NCI-H526 treated with DMSO at 0.1 percent for 48 hours (cell line): ENCODE measurements around the gene RGS3.
A peak's percentile ranks its signal among the peaks of the same experiment; 100 is the strongest.
"Not testable (repeated sequence)": the region's sequence is repeated elsewhere in the genome, so short reads cannot be mapped to it uniquely, and the experiment has no call there.

Experiments
- DNase-seq: peaks from one replicate; lab custom pipeline; 2025; lab: John Stamatoyannopoulos, UW

Gene RGS3

DNA sequence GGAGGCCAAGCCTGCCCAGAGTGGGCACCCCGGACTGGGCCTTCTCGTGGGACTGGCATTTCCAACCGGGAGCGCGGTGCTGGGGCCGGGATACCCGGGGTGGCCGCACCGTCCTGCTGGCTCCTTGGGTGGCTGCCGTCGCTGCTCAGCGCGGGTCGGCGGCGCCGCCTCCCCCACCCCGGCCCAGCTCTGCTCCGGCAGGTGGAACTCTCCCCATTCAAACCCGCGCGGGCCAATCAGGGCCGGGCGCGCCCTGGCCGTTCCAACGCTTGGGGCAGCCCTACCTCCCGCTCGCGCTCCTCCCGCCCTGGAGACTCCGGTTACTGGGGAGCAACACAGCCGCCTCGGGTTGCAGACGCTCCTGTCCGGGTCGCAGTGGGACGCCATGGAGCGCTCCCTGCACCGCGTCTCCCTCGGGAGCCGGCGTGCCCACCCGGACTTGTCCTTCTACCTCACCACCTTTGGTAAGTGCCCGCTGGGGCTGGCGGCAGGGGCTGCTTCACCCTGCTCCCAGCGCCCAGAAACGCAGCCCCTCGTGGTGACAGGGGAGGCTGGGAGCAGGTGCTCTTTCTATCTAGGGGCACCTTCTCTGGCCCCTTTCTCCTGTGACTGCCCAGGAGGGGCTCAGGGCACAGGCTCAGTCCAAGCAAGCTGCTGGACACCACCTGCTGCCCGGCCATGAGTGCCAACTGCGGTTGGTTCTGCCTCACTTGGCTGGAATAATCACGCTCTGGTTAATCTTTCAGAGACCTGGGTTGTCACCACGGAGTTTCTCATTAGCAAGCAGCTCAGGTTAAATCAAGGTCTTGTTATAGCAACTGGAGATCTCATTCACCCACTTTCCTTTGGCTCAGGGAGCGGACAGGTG, at the start of gene RGS3:
Gene RGS3 (plus strand): TSS at position 310 of the 868 bp plus-strand sequence. CDS start 76 bp downstream, at position 386.
- peak; percentile 57 for DNase-seq

DNA sequence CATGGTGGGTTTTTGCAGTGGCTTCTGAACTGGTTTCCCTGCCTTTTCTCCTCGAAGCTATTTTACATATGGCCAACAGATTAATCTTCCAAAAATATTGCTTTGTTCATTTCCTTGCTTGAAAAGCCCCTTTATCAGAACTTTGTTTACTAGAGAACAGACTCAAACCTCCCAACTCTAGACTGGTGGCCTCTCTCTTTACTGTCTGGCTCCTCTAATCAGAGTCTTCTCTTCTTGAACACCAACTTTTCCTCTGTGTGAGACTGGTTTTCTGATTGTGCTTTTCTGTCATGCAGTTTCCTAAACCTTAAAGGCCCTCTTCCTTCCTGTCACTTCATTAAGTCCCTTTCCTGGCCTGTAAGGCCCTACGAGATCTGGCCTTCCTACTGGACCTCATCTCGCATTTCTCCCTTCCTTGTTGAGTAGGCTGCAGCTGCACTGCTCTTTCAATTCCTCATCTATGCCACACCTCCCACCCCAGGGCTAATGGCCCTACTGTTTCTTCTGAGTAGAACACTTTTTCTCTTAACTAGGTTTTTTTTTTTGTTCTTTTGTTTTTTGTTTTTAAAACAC, 47.3 kb upstream of the RGS3 start:
- no peak for DNase-seq

GRCh38 chr9:113417370-113417769, 46.2 kb upstream of the RGS3 start:
- no peak for DNase-seq

- DNase-seq, result no peak
These were observed 41.8 kb upstream of the RGS3 start for GRCh38 chr9:113421726-113422125.

DNA sequence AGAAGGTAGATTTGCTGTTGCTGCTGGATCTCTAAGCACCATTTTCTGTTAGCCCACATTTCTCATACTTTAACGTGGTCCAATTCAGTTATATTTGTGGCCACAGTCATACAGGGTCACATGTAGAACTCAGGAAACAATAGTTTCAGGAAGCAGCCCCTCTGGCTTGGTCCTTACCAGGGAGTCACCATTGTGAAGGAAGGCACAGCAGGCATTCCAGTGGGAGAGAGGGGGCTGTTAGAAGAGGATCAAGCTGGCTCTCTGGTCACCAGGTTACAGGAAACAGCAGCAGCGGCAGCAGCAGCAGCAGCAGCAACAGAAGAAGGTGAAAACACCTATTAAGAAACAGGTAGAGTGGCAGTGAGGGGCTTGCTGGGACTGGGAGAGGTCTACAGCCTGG, 38.5 kb upstream of the RGS3 start:
- DNase-seq, result no peak

GRCh38 chr9:113426701-113427100, 36.8 kb upstream of the RGS3 start:
- DNase-seq, result no peak

DNA sequence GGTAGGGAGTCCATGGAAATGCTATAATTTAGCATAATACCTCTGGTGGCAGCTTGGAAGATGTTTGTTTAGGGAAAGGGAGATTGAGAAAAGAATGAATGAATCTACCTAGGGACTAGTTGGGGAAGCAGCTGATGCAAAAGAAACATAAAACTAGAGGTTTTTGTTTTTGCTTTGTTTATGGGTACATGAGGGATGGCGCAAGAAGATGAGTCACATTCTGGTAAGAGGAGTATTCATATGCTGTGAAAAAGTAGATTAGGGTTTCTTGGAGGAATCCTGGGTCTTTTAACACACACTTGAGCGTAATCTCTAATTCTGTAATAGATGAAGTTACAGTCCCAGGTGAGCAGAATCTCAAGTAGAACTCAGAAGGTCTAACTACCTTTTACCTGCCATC, 35.9 kb upstream of the RGS3 start:
- DNase-seq, result no peak

DNA sequence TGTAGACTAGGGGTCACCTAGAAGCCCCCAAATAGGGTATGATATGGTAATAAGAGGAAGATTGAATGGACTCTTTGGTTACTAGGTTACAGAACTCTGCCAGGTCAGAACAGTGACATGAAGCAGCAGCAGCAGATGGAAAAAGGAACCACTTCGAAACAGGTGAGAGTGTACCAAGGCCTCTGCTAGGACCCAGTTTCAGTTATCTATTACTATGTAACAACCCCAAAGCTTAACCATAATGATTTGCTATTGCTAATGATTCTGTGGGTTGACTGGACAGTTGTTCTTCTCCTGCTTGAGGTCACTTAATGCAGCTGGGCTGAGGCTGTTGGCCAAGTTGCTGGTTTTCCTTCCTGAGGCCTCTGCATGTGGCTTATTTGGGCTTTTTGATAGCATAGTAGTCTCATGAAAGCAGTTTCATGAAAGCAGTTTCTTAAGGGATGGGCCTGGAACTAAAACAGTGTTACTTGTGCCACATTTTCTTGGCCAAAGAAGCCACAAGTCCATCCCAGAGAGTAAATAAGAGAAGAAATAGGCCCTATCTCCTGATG, 35.4 kb upstream of the RGS3 start:
- no peak for DNase-seq

DNA sequence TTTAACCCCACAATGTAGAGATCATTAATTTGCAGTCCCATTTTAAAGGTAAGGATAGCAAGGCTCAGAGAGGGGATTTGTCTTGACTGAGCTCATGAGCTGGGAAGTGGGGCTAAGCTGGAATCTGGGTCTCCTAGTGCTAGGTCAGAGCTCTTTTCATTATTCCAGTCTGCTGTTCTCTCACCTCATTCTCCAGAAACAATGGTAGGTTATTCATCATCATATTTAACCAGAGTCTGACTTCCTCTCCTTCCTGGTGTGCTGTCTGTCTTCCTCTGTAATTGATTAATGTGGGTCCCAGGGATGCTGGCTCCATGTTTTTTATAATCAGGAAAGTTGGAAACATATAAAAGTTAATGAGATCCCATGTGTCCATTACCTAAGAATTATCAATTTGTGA, 32.3 kb upstream of the RGS3 start:
- DNase-seq, result no peak

GRCh38 chr9:113436728-113437515, 26.6 kb upstream of the RGS3 start:
- DNase-seq, result no peak

- DNase-seq, result not testable (repeated sequence)
These were observed 25.8 kb upstream of the RGS3 start for GRCh38 chr9:113437716-113438115.

GRCh38 chr9:113444736-113445135, 18.8 kb upstream of the RGS3 start:
- no peak for DNase-seq

- DNase-seq, result peak; percentile 1
These were observed 17.2 kb upstream of the RGS3 start for GRCh38 chr9:113446323-113446740.

DNA sequence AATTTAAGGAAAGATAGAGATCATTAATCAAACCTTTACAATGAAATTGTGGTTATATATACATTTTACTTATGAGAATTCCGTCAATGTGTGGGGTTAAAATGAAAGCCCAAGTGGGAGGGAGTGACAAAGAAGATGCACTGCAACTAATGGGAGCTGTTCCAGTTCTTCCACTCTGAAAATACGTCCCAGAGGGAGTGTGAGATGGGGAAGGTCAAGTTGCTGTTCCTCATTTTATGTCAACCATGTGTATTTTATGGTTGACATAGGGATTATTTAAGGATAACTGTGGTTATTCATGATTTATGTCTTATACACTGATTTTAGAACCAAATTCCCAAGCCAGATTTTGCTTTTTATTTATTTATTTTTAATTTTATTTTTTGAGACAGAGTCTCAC, 14.2 kb upstream of the RGS3 start:
- DNase-seq, result no peak

- no peak for DNase-seq
These were observed 11.4 kb upstream of the RGS3 start for GRCh38 chr9:113452113-113452605.

GRCh38 chr9:113454914-113455761, 8.4 kb upstream of the RGS3 start:
- no peak for DNase-seq

GRCh38 chr9:113456235-113456634, 7.3 kb upstream of the RGS3 start:
- no peak for DNase-seq

DNA sequence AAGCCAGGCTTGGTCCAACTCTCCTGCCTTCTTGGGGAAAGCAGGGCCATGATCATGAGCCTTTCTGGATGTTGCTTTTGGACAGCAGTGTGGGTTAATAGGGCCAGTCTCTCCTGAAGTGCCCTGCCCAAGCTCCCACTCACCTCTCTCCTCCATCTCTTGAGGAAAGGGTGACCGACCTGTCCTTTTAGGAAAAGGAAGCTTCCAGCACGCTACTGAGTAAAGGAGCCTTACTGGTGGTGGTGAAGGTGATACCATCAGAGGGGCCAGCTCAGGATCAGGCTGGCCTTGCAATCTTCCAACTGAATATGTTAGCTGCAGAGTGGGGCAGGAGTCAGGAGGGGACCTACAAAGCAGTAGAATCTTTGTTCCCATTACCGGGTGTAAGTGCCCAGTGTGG, 2.2 kb upstream of the RGS3 start:
- no peak for DNase-seq

DNA sequence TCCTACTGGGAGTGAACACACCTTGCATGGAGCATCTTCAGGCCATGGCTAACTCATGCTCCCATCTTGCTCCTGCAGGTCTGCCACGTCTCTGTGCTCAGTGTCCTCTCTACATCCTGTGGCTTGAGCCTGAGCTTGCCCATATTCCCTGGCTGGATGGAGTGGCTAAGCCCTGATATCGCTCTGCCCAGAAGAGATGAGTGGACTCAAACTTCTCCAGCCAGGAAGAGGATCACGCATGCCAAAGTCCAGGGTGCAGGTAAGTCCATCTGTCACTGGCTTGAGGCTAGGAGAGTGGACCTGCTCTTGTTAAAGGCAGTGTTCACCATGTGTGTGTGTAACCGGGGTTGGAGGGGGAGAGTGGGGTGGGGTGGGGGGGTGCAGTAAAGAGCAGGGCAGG, 1.6 kb upstream of the RGS3 start:
- DNase-seq, result no peak

DNA sequence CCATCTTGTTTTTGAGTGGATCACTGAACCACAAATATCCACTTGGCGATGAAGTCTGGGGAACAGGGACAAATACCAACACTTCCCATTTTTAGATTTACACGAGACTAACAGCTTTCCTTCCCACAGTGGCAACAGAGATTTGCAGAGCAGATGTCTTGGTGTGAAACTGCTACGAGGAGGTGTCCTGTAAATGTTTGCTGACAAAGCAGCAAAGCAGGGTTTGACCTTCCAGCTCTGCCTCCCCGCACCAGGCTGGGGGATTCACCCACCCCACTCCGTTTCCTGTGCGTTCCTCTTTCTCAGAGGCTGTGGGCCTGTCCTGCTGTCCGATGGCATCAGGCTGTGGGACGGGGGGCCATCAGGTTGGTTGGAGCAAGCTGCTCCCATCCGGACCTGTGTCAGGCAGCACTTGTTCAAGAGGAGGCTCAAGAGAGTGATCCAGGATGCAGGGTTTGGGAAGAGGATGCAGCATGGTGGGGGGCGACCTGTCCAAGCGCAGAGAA, 693 bp upstream of the RGS3 start:
- DNase-seq, result no peak

GRCh38 chr9:113464286-113464660, 746 bp downstream of the RGS3 start:
- DNase-seq, result no peak
